Stimulated activated CD8-positive, alpha-beta memory T cell treated with anti-CD3 and anti-CD28 coated beads, Interleukin-12 subunit alpha, Interleukin-12 subunit beta, amount 100 ng/mL, for 24 hours (primary cell): ENCODE results near the gene FARP2.
"Not testable (repeated sequence)": the region's sequence is repeated elsewhere in the genome, so short reads cannot be mapped to it uniquely, and the experiment has no call there.

Source experiments
- DNase-seq: peaks from one replicate; pipeline ENCODE4 v3.0.0-alpha.2; 2020; ENCODE audit errors: extremely low read depth

The FARP2 gene

GRCh38 chr2:241505086-241505780, 149.1 kb downstream of the FARP2 start:
- DNase-seq = no peak

GRCh38 chr2:241505781-241506201, 149.7 kb downstream of the FARP2 start:
- no peak for DNase-seq

GRCh38 chr2:241506317-241506716, 150.2 kb downstream of the FARP2 start:
- DNase-seq = not testable (repeated sequence)

GRCh38 chr2:241506793-241507429, 150.8 kb downstream of the FARP2 start:
- DNase-seq = no peak

GRCh38 chr2:241507430-241508239, 151.6 kb downstream of the FARP2 start:
- DNase-seq = no peak

DNA sequence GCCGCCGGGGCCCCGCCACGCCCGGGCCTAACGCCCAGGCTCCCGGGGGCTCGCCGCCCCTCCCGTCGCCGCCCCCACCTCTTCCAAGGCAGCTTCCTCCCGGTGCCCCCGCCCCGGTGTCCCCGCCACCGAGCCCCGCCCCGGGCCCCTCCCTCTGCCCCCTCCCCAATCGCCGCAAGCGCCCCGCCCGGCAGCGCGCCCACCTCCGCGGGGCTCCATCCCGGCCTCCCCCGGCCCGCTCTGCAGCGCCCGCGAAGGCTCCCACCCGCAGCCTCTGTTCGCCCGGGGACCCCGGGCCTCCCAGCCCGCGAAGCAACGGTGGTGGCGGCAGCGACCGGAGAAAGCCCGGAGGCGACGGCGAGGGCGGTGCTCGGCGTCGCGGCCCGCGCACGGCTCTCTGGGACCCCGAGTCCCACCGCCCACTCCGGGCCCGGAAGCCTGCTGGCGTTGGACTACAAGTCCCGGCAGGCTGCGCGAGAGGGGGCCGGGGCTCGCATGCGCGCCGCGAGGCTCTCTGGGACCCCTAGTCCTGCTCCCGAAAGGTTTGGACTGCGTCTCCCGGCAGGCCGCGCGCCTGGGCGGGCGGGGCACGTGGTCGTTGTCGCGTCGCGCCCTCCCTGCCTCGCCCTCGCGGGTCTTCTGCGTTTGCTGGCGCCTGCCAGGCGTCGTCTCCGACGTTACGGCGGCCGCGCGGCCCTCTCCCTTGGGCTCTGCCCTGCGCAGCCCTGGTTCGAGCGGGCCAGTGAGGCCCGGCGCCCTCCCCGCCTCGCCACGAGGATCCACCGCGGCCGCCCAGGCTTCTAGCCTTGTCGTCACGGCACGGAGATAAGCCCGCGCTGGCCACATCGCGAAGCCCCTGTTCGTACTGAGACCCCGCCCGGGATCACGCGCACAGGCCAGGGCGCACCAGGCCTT, 152.4 kb downstream of the FARP2 start, which contains the start of gene STK25:
Gene STK25 (minus strand): TSS at position 345 of the 915 bp plus-strand sequence. CDS start 549 bp downstream, outside the sequence.
- DNase-seq = peak; percentile 96

- DNase-seq = no peak
Measured at GRCh38 chr2:241509155-241509784, 153.2 kb downstream of the FARP2 start.

DNA sequence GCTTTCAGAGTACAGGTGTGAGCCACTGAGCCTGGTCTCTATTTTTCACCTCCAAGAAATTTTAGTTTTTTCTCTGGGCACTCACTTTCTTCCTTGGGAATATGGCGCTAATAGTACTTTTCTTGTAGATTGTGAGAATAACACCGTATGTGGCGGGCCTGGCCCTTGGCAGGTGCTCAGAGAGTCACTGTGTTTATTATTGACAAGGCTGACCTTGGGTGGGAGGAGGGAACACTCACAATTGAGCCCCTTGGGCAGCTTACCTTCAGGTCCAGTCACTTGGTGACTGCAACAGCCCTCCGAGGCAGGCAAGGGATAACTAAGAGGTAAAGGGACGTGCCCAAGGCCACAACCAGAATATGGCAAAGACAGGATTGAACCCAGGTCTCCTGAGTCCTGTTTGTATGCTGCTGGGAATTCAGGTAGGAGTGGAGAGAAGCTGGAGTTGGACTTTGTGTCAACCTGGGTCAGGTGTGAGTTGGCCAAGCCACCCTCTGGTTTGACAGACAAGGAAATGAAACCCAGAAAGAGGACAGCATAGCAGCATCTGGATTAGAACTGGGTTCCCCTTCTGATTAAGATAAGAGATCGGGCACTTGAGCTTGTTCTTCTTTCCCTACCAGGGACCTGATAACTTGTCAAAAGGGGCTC, 155.1 kb downstream of the FARP2 start:
- DNase-seq = no peak

GRCh38 chr2:241514553-241514952, 158.5 kb downstream of the FARP2 start:
- no peak for DNase-seq

DNA sequence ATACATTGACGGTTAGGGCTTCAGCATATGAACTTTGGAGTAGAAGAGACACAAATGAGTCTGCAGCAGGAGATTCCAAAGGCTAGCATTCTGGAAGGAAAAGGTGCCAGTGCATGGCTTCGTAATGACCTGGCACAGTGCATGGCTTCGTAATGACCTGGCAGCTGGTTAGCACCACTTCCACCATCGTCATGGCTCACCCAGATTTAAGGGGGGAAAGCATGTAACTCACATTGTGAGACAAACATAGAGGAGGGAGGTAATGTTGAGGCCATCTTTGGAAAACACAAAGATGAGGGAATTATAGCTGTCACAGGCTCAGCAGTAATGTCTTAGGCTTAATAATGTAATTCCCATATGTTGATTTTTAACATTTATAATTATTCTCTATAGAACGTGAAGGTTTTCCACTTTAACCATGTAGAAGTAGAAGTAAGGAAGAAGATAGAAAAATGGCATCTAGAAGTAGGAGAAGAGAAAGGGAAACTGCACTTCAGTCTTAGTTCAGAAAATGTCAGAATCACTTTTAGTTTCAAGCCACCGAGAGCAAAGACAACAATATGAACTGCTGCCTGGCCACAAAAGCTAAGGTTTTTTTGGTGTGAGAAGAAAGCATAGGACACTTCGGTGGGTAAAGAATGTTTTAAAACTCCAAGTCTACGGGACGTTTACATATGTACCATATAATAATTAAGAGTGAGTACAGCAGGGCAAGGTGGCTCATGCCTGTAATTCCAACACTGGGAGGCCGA, 159.1 kb downstream of the FARP2 start:
- no peak for DNase-seq

DNA sequence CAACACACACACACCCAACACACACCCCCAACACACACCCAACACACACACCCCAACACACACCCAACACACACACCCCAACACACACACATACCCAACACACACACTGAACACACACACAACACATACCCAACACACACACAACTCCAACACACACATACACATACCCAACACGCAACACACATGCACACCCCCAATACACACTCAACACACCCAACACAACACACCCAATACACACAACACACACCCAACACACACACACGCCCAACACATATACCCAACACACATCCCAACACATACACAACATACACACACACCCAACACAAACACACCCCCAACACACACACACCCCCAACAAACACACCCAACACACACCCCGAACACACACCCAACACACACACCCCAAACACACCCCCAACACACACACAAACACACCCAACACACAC, 160.5 kb downstream of the FARP2 start:
- DNase-seq = no peak

- no peak for DNase-seq
Measured at GRCh38 chr2:241517297-241517696, 161.2 kb downstream of the FARP2 start.

- no peak for DNase-seq
Measured at GRCh38 chr2:241519669-241520068, 163.6 kb downstream of the FARP2 start.

- DNase-seq = no peak
Measured at GRCh38 chr2:241522477-241522876, 166.4 kb downstream of the FARP2 start.

- DNase-seq = not testable (repeated sequence)
Measured at GRCh38 chr2:241525818-241526780, 170.0 kb downstream of the FARP2 start.

DNA sequence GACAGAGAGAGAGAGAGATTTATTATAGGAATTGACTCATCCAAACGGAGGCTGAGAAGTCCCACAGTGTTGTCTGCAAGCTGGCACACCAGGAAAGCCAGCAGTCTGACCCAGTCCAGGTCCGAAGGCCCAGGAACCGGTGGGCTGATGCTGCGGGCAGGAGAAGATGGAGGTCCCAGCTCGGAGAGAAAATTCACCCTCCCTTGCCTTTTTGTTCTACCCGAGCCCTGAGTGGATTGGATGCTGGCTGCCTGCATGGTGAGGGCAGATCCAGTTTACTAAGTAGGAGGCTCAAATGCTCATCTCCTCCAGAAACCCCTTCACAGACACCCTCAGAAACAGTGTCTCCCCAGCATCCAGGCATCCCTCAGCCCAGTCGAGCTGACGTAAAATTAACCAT, 174.5 kb downstream of the FARP2 start:
- DNase-seq = no peak

- no peak for DNase-seq
Measured at GRCh38 chr2:241531161-241531722, 175.2 kb downstream of the FARP2 start.

DNA sequence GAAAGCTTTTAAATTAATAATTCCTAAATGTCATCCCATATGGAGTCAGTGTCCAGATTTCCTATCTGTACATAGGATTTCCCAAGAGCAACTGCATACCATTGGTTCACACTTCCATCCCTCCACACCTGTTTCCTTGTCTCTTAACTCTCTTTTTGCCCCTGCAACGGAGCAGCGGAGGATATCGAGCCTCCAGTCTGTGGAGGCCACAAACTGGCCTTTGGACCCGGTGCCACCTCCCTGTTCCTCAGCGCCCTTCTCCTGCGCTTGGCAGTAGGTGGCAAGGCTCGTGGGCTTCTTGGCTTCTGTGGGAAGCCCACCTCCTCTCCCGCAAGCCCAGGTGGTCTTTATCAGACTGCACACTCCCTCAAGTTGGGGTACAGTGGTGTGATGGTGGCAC, 176.1 kb downstream of the FARP2 start:
- DNase-seq = no peak
